Stimulated activated CD4-positive, alpha-beta T cell treated with anti-CD3 and anti-CD28 coated beads, Interleukin-1b, Interleukin-23, amount 100 ng/mL, for 4 hours (primary cell): ENCODE measurements around the gene MED27.

Experiments
- DNase-seq, 2 donors: peaks; one replicate each; pipeline ENCODE4 v3.0.0-alpha.2; 2020; ENCODE audit warnings: low read depth in 2 of 2

Gene MED27

GRCh38 chr9:131836607-131837315, 242.9 kb downstream of the MED27 start:
- DNase-seq = no peak

- DNase-seq = no peak
Measured at GRCh38 chr9:131836021-131836420, 243.6 kb downstream of the MED27 start.

DNA sequence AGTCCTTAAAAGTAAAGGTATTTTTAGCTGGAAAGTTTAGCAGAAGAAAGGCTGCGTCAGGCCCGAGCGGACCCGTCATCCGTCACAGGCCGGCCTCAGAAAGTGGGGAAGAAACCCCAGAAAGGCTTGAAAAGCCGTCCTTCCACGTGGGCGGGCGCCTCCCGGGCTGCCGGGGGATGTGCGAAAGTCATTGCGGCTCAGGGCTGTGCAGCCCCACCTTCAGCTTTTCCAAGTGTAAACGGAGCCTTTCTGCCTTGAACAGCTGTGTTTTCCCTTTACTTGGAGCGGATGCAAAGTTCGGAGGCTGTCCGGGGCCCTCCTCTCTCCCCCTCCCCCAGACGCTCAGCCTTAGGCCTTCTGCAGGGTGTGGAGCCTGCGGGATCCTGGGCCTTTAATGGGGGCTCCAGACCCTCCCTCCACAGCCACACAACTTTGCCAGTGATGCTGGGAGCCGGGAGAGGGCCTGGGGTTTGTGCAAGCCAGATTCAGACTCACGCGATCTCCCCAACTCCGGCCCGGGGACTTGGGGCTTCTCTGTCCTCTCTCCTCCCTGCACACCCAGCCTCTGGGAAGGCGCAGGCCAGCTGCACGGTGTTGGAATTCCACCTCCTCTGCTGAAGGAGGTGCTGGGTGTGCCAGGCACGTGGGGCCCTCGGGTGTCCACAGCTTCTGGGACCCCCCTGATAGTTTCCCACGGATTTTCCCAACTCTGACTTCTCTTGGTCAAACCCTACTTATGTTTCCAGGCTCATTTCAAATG, 244.3 kb downstream of the MED27 start:
- no peak for DNase-seq

- no peak for DNase-seq
Measured at GRCh38 chr9:131834721-131835120, 244.9 kb downstream of the MED27 start.

GRCh38 chr9:131833906-131834305, 245.8 kb downstream of the MED27 start:
- no peak for DNase-seq

DNA sequence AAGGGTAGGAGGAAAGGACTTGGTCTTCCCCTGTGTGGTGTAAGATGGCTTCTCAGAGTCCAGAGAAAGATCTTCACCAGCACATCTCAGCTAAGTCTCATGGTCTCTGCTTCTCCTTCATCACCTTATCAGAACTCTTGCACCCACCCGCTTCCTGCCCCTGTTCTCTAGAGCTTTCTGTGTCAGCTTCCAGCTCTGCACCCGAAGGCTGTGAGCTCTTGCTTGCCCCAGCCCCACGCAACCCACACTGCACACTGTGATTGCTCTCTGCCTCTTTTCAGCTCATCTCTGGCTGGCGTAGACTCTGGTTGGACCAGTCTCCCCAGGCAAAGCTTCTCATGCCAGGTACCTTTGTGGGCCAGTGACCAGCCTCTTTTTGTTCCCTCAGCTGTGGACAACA, 246.6 kb downstream of the MED27 start:
- no peak for DNase-seq

DNA sequence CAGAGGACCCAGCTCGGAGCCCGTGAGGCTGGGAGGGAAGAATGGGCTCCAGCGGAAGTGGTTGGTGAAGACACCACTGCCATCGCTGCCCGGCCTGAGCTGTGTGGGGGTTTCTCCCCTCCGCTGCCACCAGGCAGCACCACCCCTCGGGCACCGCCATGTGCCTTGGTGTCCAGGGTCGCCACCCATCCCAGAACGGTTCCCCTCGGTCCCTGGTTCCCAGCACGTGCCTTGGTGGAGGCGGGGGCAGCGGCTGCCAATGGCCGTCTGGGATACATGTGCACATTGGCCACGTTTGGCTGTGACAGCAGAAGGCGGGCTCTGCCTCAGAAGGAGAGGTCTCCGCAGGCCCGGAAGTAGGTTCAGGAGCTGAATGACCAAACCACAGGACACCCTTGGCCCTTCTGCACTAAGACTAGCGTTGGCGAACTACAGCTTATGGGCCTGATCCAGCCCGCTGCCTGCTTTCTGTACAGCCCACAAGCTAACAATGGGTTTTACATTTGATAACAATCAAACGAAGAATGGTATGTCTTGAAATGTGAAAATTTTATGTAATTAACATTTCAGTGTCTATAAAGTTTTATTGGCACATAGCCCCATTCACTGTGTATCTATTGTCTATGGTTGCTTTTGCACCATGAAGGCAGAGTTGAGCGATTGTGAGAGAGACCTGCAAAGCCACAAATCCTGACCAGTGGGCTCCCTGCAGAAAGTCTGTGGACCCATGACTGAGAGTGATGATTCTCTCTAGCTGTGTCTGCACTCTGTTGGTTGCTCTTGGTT, 248.1 kb downstream of the MED27 start:
- no peak for DNase-seq

DNA sequence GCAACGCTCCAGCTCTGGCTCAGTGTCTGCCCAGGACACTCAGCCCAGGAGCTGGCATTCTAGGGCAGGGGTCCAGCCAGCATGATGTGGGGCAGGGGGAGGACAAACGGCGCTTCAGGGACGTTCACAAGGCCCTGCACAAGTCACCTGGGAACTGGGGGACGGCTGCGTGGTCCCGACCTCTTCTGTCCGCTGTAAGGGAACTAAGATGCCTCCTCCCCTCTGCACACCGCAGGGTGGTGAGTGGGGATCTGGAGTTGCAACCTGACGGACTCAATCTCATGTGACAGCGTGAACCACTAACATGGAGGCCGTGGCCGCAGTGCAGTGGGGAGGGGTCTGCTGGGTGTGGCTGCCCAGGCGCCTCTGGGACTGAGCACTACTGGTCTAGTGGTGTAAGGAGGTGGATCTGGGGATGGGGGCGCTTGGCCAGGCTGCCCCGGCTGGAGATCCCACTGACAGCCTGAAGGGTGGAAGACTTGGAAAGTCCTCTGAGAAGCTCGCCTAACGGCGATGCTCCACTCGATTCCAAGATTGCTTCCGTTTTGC, 251.8 kb downstream of the MED27 start:
- DNase-seq = no peak

DNA sequence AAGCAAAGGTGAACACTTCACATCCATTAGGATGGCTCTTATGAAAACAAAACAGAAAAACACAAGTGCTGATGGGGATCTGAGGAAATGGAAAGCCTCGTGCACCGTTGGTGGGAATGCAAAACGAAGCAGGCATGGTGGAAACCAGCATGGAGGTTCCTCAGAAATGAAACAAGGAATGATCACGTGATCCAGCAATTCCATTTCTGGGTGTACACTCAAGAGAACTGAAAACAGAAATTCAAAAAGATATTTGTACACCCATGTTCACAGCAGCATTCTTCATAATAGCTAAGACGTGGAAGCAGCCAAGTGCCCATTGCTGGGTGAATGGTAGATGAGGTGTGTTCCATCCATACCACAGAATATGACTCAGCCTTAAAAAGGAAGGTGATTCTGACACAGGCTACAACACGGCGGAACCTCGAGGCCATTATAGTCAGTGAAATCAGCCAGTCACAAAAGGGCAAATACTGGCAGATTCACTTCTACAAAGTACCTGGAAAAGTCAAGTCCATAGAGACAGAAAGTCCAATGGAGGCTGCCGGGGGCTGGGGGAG, 252.6 kb downstream of the MED27 start:
- DNase-seq = no peak

GRCh38 chr9:131826053-131826452, 253.6 kb downstream of the MED27 start:
- no peak for DNase-seq

DNA sequence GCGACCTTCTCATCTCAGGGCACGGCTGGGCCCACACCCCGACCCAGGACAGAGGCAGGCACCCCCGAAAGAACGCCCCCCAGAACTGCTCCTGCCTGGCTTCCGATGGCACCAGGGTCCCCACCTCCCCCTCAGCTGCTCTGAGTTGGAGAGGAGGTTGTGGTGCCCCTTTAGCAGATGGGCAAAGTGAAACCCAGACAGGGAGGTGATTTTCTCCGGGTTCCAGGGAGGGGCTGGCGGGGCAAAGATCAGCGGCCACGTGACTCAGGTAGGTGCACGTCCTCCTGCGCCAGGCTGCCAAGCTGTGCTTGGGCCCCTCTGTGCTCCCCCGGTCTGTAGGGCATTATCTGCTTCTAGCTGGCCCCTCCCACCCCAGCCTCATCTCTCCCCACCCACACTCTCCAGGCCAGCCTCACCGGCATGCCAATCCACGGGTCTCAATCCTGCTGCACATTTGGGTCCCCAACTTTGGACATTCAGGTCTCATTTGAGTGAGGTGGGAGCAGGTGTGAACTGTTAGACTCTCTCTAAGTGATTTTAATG, 254.6 kb downstream of the MED27 start:
- DNase-seq = no peak

DNA sequence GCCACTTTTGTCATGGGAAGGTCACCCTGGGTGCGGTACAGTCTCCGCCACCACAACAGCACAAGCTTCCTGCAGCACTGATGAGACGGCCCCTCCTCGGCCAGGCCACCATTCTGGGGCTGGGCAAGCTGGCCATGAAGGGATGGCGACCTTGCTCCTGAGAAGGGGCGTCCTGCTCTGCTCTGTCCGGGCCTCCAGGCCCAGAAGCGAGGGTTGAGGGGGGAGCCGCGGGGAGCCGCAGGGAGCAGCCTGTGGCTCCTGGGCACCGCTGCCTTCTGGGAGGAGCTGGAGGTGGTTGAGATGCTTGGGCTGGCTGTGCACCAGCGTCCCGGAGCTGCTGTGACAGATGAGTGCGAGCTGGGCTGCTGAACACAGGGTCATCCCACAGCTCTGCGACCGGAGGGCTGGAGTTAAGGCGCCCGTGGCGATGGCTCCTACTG, 255.5 kb downstream of the MED27 start:
- no peak for DNase-seq

GRCh38 chr9:131823701-131824146, 255.9 kb downstream of the MED27 start:
- DNase-seq = no peak

DNA sequence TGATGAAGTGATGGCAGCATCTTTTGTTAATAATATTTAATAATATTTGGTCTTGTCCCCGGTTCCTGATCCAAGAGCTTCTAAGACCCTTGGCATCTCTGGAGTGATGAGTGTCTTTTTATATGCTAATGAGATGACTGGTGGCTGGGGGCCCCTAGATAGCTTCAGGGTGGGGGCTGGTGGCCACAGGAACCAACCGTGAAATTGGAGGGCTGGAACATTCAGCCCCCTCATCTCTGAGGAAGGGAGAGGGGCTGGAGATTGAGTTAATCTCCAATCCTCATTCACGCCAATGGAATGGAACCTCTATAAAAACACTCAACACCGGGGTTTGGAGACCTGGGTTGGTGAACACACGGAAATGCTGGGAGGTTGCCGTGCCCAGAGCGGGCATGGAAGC, 261.6 kb downstream of the MED27 start:
- DNase-seq = no peak

DNA sequence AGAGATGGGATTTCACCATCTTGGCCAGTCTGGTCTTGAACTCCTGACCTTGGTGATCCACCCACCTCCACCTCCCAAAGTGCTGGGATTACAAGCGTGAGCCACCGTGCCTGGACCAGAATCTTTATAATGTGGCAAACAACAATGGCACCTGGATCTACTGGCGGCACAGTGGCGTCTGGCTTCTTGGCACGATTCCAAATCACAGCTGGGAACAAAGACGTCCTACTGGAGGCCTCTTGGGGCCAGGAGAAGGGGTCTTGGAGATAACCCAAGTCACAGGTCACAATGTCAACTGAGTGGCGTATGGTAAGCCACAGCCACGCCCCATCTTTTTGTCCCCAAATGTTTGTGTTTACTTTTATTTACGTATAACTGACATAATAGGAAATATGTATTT, 262.0 kb downstream of the MED27 start:
- no peak for DNase-seq

DNA sequence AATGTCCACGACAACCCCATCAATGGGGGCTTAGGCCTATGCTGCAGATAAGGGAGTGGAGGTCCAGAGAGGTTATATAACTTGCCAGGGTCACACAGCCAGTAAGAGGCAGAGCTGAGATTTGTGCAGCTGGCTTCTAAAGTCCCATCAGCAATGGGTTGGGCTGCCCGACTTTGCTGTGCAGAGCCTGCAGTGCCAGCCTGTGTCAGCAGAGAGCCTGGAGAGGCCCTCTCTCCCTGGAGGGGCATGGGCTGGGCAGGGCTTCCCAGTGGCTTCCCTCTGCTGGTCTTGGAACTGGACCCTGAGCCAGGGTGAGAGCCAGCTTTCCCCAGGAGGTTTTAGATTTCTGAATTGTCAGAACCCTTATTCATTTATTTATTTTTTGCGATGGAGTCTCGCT, 262.6 kb downstream of the MED27 start:
- no peak for DNase-seq

DNA sequence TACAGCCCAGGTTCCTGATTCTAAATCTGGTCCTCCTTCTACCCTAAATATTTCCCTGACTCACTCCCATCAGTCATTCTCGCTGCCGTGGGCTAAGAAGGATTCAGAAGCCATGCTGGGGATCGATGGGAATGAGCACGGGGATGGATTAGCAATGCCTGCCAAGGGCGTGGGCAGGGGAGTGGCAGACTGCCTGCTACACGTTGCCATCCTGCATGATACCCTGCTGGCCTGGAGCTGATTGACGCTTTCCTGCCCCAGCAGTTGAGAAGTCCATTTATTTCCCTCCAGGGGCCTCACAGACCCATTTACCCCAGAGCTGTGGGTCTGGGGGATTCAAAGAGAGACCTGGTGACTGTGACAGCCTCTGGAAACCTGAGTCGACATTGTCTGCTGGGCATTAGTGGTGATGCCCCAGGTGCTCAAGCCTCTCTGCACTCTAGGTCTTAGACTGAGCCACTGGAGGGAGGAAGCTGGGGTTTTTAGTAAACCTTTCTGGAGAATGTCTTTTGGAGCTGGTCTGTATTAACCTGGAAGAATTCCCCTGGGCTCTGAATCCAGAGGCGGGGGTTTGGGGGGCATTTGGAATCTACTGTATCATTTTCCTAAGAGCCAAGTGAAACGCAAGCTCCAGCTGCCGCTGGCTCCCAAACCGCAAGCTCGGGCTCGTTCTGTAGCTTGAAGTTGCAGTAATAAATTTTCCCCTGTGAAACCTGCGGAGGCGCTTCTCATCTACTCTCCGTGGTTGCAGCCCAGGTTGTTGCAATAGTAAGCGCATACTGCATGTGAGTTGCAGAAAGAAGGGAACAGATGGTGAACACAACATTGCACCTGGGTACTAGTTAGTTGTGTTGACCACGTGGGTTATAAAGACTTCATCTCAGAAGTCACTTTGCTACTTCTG, 263.4 kb downstream of the MED27 start:
- no peak for DNase-seq

- DNase-seq = no peak
Measured at GRCh38 chr9:131814707-131815106, 265.0 kb downstream of the MED27 start.

GRCh38 chr9:131813116-131813515, 266.6 kb downstream of the MED27 start:
- no peak for DNase-seq

- DNase-seq = no peak
Measured at GRCh38 chr9:131812116-131812790, 267.4 kb downstream of the MED27 start.
